GM12874 (cell line): ENCODE data around the gene TNK2.

Source experiments
- TF ChIP-seq, protein P1 (sequence below): IDR thresholded peaks from 2 replicates; pipeline ENCODE4 v1.5.1; 2011; ENCODE audit warnings: low read depth, mild to moderate bottlenecking, control low read depth, low read length, moderate library complexity; ENCODE audit not compliant: insufficient read depth

Gene TNK2

GRCh38 chr3:195860456-195860855 lies 47.9 kb downstream of the TNK2 start:
- TF ChIP-seq, protein P1, sequence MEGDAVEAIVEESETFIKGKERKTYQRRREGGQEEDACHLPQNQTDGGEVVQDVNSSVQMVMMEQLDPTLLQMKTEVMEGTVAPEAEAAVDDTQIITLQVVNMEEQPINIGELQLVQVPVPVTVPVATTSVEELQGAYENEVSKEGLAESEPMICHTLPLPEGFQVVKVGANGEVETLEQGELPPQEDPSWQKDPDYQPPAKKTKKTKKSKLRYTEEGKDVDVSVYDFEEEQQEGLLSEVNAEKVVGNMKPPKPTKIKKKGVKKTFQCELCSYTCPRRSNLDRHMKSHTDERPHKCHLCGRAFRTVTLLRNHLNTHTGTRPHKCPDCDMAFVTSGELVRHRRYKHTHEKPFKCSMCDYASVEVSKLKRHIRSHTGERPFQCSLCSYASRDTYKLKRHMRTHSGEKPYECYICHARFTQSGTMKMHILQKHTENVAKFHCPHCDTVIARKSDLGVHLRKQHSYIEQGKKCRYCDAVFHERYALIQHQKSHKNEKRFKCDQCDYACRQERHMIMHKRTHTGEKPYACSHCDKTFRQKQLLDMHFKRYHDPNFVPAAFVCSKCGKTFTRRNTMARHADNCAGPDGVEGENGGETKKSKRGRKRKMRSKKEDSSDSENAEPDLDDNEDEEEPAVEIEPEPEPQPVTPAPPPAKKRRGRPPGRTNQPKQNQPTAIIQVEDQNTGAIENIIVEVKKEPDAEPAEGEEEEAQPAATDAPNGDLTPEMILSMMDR: no peak

- TF ChIP-seq, protein P1: no peak
These were observed 48.4 kb downstream of the TNK2 start for GRCh38 chr3:195859846-195860411.

DNA sequence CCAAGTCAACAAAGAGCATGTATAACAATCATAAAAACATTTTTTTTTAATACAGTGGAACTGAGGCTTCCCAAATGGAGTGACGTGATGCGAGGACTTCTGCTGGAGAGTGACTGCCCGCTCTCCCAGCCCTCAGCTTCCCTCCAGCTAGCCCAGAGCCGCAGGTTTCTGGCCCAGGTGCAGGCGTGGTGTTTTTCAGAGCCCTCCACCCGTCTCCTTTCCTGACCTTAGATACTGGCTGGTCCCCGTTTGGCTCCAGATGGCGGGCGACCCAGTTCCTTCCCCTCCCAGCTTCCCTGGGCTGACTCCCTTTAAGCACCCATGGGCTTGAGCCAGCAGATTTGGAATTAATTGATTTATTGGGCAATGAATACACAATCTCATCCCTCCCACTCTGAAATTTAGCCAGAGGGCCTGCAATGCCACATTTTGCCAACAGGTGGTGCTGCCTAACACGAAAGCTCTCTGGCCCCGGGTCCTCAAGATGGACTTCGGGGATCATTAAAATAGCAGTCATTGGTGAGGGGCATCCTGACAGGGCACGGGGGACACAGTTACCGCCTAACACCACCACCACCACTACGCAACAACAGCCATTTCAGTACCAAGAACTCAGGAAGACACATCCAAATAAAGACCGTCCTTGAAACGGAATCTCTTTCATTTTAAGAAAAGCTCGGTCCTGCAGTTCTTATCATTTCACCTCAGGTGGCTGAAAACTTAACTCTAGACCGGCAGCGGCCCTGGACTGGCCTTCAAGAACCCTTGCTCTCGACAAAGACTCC lies 49.1 kb downstream of the TNK2 start:
- TF ChIP-seq, protein P1: peak; percentile 92

GRCh38 chr3:195856410-195857084 lies 51.8 kb downstream of the TNK2 start:
- TF ChIP-seq, protein P1: no peak

DNA sequence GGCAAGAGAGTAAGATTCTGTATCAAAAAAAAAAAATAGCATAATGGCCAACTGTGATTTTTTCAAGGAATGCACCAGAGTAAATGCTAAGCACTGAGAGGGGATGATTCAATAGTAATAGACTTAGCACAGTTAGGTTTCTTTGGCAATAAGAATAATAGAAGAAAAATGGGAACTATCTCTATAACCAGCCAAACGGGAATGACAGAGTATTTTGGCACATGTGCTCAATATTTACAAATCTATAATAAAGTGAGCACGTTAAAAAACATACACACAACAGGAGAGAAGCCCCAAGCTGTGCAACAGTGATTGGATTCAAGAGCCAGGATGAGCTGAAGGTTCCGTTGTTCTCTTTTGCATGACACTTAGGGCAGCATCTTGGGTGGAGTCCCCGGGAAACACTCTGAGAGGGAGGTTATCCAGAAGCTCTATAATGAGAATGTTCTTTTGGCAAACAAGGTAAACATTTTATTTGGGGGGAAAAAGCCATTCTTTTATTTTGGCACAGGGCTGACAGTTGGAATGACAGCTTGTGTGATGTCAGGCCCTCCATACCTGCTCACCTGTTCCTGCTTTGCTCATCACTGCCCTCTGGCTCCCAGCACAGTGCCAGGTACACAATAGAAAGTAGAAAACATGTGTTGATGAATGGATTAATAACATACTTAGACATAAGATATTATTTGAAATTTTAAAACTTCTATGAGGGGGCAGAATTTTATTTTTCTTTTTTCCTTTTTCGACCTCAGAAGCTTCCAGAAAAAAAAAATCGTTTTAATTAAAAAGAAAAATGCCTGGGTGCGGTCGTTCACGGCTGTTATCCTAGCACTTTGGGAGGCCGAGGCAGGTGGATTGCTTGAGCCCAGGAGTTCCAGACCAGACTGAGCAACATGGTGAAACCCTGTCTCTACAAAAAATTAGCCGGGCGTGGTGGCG lies 52.6 kb downstream of the TNK2 start:
- TF ChIP-seq, protein P1: no peak

DNA sequence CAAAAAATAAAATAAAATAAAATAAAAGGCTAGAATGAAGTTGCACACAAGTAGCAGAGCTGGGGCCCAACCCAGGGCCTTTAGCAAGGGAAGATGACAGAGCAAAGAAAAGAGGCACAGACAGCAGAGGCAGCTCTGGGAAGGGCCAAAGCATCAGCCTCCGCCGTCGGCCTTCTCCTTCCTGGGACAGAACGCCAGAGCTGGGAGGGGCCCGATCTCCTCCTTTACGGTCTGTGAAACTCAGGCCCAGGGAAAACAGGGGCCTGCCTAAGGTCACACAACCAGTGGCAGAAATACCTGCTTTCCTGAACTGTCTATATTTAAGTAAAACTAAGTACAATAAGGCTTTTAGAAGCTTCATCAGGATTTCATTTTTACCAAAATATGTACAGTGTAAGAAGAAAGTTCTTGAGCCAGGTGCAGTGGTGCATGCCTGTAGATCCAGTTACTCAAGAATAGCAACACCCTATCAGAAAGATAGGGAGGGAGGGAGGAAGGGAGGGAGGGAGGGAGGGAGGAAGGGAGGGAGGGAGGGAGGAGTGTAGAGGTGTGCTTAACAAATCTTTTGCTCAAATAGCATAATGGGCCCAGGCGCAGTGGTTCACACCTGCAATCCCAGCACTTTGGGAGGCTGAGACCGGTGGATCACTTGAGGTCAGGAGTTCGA lies 53.6 kb downstream of the TNK2 start:
- TF ChIP-seq, protein P1: no peak
